22Rv1 (cell line): ENCODE results near the gene TMEM54.

Source experiments
- CTCF ChIP-seq: fragments of 450-650 bp; IDR thresholded peaks from 2 replicates; pipeline ENCODE4 v1.5.1; 2017; ENCODE audit warnings: mild to moderate bottlenecking
- ZFX ChIP-seq: fragments of 450-650 bp; IDR thresholded peaks from 2 replicates; pipeline ENCODE4 v1.6.1; 2017; ENCODE audit warnings: antibody characterized with exemption, borderline replicate concordance

- TF ChIP-seq CTCF (no peak), ZFX (no peak)
Observed at GRCh38 chr1:32899586-32900296, 1.4 kb downstream of the TMEM54 start.
